Parietal lobe (tissue), 2 donors: Measurements from ENCODE around the gene ODAD2. TPM values are rescaled to one million over a fixed set of nuclear protein-coding genes. Genes with fewer than 3 reads are reported as not detected.

Experiments used
- small RNA-seq: library from RNA; depleted of rRNA; stranded (forward); fragments of <200 nt; gene quantifications from one replicate; pipeline ENCODE3, GENCODE V24; 2014; ENCODE audit warnings: low replicate concordance
- total RNA-seq: library from RNA; depleted of rRNA; stranded (reverse); fragments of >200 nt; gene quantifications from one replicate; pipeline ENCODE4 v1.2.3, GENCODE V29; 2014

Gene ODAD2
- 1.3 TPM for total RNA-seq

DNA sequence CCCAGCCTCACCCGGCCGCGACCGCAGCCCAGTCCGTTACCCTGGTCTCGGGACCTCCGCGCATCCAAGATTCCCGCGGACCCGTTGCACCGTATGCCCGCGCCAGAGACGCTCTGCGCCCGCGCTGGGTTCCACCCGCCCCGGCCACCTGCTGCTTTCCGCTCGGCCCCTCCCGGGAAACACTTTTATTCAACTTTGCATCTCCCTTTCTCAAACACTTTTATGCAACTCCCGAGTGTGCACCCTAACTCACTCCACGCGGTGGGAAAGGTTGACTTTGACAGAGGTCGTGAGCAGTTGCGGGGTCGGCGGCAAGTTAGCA is at the start of gene ODAD2:
TSS of gene ODAD2 (minus strand) at position 126 of the 322 bp plus-strand sequence. CDS start 3,937 bp downstream, outside the sequence.

Small RNAs within 50 kb of the gene (small RNA-seq; reads per million reads assigned to genes)
- gene MRPS21P5 (not detected), gene RN7SKP132 (not detected)
